Epithelial cell of proximal tubule (primary cell): ENCODE measurements around the gene RAVER2. TPM values are rescaled to one million over a fixed set of nuclear protein-coding genes. Genes with fewer than 3 reads are reported as not detected.

ENCODE experiments used
- DNase-seq: peaks from one replicate; pipeline ENCODE4 v3.0.0-alpha.2; 2011; ENCODE audit warnings: low read depth
- H3K4me3 ChIP-seq: 2 replicates; pipeline ENCODE4 v1.5.1; 2011; ENCODE audit warnings: low read depth, mild to moderate bottlenecking, low read length
- total RNA-seq: library from RNA; depleted of rRNA; stranded (reverse); fragments of >200 nt; gene quantifications from 2 replicates; pipeline ENCODE4 v1.2.3, GENCODE V29; 2015
- TF ChIP-seq, protein P1 (sequence below): conservative IDR thresholded peaks from 2 replicates; pipeline ENCODE4 v1.5.1; 2012; ENCODE audit warnings: low read depth, mild to moderate bottlenecking, low read length

The RAVER2 gene
- total RNA-seq, 1 donor from 2014 or later: 6.9 TPM

GRCh38 chr1:64854674-64855073 lies 109.8 kb downstream of the RAVER2 start:
- TF ChIP-seq, protein P1, sequence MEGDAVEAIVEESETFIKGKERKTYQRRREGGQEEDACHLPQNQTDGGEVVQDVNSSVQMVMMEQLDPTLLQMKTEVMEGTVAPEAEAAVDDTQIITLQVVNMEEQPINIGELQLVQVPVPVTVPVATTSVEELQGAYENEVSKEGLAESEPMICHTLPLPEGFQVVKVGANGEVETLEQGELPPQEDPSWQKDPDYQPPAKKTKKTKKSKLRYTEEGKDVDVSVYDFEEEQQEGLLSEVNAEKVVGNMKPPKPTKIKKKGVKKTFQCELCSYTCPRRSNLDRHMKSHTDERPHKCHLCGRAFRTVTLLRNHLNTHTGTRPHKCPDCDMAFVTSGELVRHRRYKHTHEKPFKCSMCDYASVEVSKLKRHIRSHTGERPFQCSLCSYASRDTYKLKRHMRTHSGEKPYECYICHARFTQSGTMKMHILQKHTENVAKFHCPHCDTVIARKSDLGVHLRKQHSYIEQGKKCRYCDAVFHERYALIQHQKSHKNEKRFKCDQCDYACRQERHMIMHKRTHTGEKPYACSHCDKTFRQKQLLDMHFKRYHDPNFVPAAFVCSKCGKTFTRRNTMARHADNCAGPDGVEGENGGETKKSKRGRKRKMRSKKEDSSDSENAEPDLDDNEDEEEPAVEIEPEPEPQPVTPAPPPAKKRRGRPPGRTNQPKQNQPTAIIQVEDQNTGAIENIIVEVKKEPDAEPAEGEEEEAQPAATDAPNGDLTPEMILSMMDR: no peak

GRCh38 chr1:64855557-64855956 lies 110.7 kb downstream of the RAVER2 start:
- H3K4me3 ChIP-seq: no peak overlapping the region
- DNase-seq: no peak
- TF ChIP-seq, protein P1: no peak

More at GRCh38 chr1:64854674-64855073, 109.8 kb downstream of the RAVER2 start:
- no peak overlapping the region for H3K4me3 ChIP-seq
- no peak for DNase-seq

DNA sequence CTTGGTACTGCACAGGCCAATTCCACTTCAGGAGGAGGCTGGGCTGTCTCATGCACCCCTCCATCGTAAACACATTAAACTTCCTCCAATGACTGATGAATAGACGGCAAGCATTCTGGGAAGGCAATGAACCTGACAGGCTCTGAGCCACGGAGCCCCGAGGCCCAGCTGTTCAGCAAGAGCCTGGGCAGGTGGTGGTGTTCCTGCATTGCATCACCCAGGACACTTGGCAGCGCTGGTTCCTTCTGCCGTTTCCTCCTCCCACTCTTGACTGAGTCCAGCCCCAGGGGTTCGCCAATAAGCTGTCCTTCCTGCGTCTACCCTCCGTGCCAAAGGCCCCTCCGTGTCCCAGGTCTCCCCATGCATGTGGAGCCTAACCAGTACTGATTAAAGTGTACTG lies 111.7 kb downstream of the RAVER2 start:
- no peak overlapping the region for H3K4me3 ChIP-seq
- TF ChIP-seq, protein P1: no peak
- no peak for DNase-seq

- DNase-seq: no peak
- TF ChIP-seq, protein P1: no peak
Observed at GRCh38 chr1:64857347-64857746, 112.5 kb downstream of the RAVER2 start.

DNA sequence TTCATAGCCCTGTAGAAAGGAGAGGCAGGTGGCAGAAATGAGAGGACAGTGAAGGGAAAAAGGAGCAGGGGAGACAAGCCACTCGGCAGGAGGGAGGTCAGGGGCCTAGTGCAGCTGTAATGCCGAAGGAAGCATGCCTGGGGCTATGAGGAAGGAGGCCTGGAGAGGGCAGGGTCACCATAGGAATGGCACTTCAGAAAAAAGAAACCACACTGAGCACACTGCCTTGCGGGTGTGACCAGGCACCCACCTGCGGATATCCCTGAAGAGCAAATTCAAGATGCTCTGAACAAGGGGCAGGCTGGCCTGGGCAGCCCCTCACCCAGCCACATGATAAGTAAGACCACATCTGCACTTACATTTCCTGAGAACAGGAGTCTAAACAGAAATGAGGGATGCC lies 116.7 kb downstream of the RAVER2 start:
- TF ChIP-seq, protein P1: peak; percentile 45
- no peak overlapping the region for H3K4me3 ChIP-seq
- DNase-seq: no peak

More at GRCh38 chr1:64857347-64857746, 112.5 kb downstream of the RAVER2 start:
- no peak overlapping the region for H3K4me3 ChIP-seq

DNA sequence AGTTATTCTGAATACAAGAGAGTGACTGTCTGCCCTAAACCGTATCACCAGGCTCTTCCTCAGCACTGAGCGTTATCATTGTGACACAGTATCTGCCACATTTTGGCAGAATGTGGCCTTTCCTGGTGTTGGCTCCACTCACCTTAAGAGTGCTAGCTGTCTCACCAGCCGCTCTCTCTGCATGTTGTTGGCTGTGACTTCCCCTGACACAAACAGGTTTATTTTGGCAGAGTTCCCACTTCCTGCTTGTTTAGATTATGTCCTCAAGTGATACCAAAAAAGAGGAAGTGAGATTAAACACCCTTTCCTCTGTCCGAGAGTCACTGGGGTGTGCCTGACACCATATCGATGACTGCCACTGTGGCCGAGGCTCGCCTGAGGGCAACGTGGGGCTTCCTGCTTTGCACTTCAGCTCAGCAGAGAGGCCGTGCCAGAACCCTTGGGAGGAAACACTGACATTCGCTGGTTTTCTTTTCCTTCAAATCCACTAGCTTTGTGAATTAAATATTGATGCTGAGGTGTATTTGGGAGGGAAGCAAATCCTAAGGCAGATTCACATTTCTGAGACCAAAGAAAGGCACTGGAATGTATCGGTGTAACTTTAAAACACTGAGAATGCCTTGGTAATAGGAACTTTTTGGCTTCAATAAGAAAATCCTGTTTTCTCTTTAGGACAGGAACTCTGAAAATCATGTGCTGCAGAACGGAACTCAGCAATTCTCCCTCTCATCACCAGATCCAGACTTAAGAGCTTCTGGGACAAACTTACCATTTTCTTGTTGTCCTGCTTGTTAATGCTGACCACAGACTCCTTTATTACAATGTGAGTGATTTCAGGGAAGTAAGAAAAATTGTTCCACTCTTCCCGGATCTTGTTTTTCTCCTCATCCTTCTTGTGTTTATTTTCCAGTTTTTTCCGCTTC lies 119.4 kb downstream of the RAVER2 start:
- no peak for DNase-seq

More for the DNA sequence above, 119.4 kb downstream of the RAVER2 start:
- TF ChIP-seq, protein P1: no peak
- no peak overlapping the region for H3K4me3 ChIP-seq
